HepG2 (cell line): ENCODE results near the gene RNASE8. TPM values are rescaled to one million over a fixed set of nuclear protein-coding genes. Genes with fewer than 3 reads are reported as not detected.

Experiments
- GATAD2A ChIP-seq: IDR thresholded peaks from 2 replicates; pipeline ENCODE4 v1.6.1; 2016
- IKZF4 ChIP-seq: sonication (generic); formaldehyde crosslinking; IDR thresholded peaks from 2 replicates; pipeline ENCODE4 v1.5.1; 2020; ENCODE audit warnings: borderline replicate concordance, mild to moderate bottlenecking, low read depth, missing genetic modification reagents; ENCODE audit errors: not compliant biosample characterization
- ISL2 ChIP-seq: sonication (generic); formaldehyde crosslinking; IDR thresholded peaks from 2 replicates; pipeline ENCODE4 v1.5.0; 2020; ENCODE audit warnings: missing genetic modification reagents
- MEF2D ChIP-seq: sonication (generic); formaldehyde crosslinking; IDR thresholded peaks from 2 replicates; pipeline ENCODE4 v1.5.1; 2020; ENCODE audit warnings: mild to moderate bottlenecking, missing genetic modification reagents
- MZF1 ChIP-seq: sonication (generic); formaldehyde crosslinking; IDR thresholded peaks from 2 replicates; pipeline ENCODE4 v1.8.1; 2023; ENCODE audit warnings: mild to moderate bottlenecking, missing genetic modification reagents, borderline replicate concordance
- POGZ ChIP-seq: sonication (generic); formaldehyde crosslinking; IDR thresholded peaks from 2 replicates; pipeline ENCODE4 v1.4.0; 2020; ENCODE audit warnings: mild to moderate bottlenecking, missing genetic modification reagents
- POLR2AphosphoS5 ChIP-seq: IDR thresholded peaks from 2 replicates; pipeline ENCODE4 v1.6.1; 2012; ENCODE audit warnings: low read depth, low read length
- POLR2G ChIP-seq: fragments of 200-400 bp; formaldehyde crosslinking; IDR thresholded peaks from 2 replicates; pipeline ENCODE4 v1.6.1; 2018; ENCODE audit warnings: mild to moderate bottlenecking, low read depth, low read length, moderate library complexity
- RAD51 ChIP-seq: fragments of 450-650 bp; IDR thresholded peaks from 2 replicates; pipeline ENCODE4 v1.6.1; 2016; ENCODE audit warnings: borderline replicate concordance
- SMC3 ChIP-seq: IDR thresholded peaks from 2 replicates; pipeline ENCODE4 v1.6.1; 2011; ENCODE audit warnings: low read length, improper control_type of control experiment
- TBX3 ChIP-seq: fragments of 450-650 bp; IDR thresholded peaks from 2 replicates; pipeline ENCODE4 v1.6.1; 2017; ENCODE audit warnings: antibody characterized with exemption, mild to moderate bottlenecking, inconsistent platforms, borderline replicate concordance
- TGIF2 ChIP-seq: IDR thresholded peaks from 2 replicates; pipeline ENCODE4 v1.6.1; 2016; ENCODE audit warnings: control low read depth, missing compliant biosample characterization
- ZNF317 ChIP-seq: sonication (generic); formaldehyde crosslinking; IDR thresholded peaks from 2 replicates; pipeline ENCODE4 v1.5.0; 2020; ENCODE audit warnings: mild to moderate bottlenecking, missing genetic modification reagents
- ZNF33A ChIP-seq: sonication (generic); formaldehyde crosslinking; IDR thresholded peaks from 2 replicates; pipeline ENCODE4 v1.5.1; 2020; ENCODE audit warnings: missing genetic modification reagents, mild to moderate bottlenecking, moderate library complexity, borderline replicate concordance
- ZNF44 ChIP-seq: sonication (generic); formaldehyde crosslinking; IDR thresholded peaks from 2 replicates; pipeline ENCODE4 v1.5.1; 2020; ENCODE audit warnings: mild to moderate bottlenecking, missing genetic modification reagents
- ZNF772 ChIP-seq: sonication (generic); formaldehyde crosslinking; IDR thresholded peaks from 2 replicates; pipeline ENCODE4 v1.5.0; 2020; ENCODE audit warnings: mild to moderate bottlenecking, missing genetic modification reagents
- ZNF850 ChIP-seq: sonication (generic); formaldehyde crosslinking; conservative IDR thresholded peaks from 2 replicates; pipeline ENCODE4 v1.9.0; 2021; ENCODE audit warnings: mild to moderate bottlenecking, missing genetic modification reagents
- polyA plus RNA-seq, 8 experiments: library from polyadenylated mRNA; depleted of rRNA in 3 of 8; stranded (reverse) in 7 of 8; unstranded in 1 of 8; fragments of >200 nt; fragmentation: Illumina TruSeq in 4 of 8; extraction: Trizol in 4 of 8; gene quantifications; 2 replicates each; pipeline versions ENCODE4 v1.2.1 to v1.2.3, GENCODE V29; 2011 to 2016; ENCODE audit warnings: low read depth in 4 of 8, missing spikeins in 1 of 8, mixed read lengths in 1 of 8; ENCODE audit not compliant: insufficient read depth in 1 of 8
- total RNA-seq, 5 experiments: library from RNA; depleted of rRNA; stranded (reverse); fragments of >200 nt; fragmentation: Illumina TruSeq; extraction: Trizol; gene quantifications; 2 replicates each; pipeline ENCODE4 v1.2.3, GENCODE V29; 2016; ENCODE audit warnings: low read depth in 1 of 5
- TF ChIP-seq, protein P1 (sequence below): sonication (generic); formaldehyde crosslinking; IDR thresholded peaks from 2 replicates; pipeline ENCODE4 v1.5.0; 2020; ENCODE audit warnings: missing genetic modification reagents
- TF ChIP-seq, protein P2 (sequence below): sonication (generic); formaldehyde crosslinking; IDR thresholded peaks from 2 replicates; pipeline ENCODE4 v1.5.0; 2020; ENCODE audit warnings: missing genetic modification reagents, mild to moderate bottlenecking, borderline replicate concordance
- TF ChIP-seq, protein P3 (sequence below): sonication (generic); formaldehyde crosslinking; IDR thresholded peaks from 2 replicates; pipeline ENCODE4 v1.4.0; 2020; ENCODE audit warnings: mild to moderate bottlenecking, missing genetic modification reagents, borderline replicate concordance
- TF ChIP-seq, protein P4 (sequence below): sonication (generic); formaldehyde crosslinking; IDR thresholded peaks from 2 replicates; pipeline ENCODE4 v1.8.0; 2022; ENCODE audit warnings: mild to moderate bottlenecking, missing genetic modification reagents, moderate library complexity
- TF ChIP-seq, protein P5 (sequence below), 2 experiments: sonication (generic) in 1 of 2; formaldehyde crosslinking in 1 of 2; IDR thresholded peaks; 2 replicates each; pipeline versions ENCODE4 v1.4.0 to v1.6.1; 2016 to 2020; ENCODE audit warnings: borderline replicate concordance in 1 of 2, low read depth in 1 of 2, mild to moderate bottlenecking in 1 of 2, missing genetic modification reagents in 1 of 2

The RNASE8 gene
- total and polyA plus RNA-seq, 2 of the 13 experiments (the other 11 are each of a cell fraction or from before 2014, with no cell fraction given), result not detected

DNA sequence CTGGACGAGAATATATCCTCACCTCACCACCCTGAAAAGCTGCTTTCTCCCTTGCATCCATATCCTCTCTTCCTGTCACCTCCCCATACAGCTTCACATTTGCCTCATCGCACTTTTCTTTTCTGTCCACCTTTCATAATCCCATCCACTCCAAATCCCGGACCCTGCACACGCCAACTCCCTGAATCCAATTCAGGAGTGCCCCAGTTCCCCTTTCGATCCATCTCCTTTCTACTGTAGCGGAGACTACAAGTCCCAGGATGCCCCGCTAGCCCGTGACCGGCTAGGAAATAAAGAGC, 45.7 kb downstream of the RNASE8 start (continued):
- TF ChIP-seq, protein P1, sequence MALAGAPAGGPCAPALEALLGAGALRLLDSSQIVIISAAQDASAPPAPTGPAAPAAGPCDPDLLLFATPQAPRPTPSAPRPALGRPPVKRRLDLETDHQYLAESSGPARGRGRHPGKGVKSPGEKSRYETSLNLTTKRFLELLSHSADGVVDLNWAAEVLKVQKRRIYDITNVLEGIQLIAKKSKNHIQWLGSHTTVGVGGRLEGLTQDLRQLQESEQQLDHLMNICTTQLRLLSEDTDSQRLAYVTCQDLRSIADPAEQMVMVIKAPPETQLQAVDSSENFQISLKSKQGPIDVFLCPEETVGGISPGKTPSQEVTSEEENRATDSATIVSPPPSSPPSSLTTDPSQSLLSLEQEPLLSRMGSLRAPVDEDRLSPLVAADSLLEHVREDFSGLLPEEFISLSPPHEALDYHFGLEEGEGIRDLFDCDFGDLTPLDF (CRISPR knock-in tag), result no peak
- TF ChIP-seq, protein P2, sequence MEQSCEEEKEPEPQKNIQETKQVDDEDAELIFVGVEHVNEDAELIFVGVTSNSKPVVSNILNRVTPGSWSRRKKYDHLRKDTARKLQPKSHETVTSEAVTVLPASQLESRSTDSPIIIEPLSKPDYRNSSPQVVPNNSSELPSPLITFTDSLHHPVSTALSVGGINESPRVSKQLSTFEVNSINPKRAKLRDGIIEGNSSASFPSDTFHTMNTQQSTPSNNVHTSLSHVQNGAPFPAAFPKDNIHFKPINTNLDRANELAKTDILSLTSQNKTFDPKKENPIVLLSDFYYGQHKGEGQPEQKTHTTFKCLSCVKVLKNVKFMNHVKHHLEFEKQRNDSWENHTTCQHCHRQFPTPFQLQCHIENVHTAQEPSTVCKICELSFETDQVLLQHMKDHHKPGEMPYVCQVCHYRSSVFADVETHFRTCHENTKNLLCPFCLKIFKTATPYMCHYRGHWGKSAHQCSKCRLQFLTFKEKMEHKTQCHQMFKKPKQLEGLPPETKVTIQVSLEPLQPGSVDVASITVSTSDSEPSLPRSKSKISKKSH (CRISPR knock-in tag), result no peak
- TF ChIP-seq IKZF4 (CRISPR knock-in tag) (no peak), MZF1 (CRISPR knock-in tag) (no peak), POLR2AphosphoS5 (peak; percentile 36), ZNF850 (CRISPR knock-in tag) (no peak), POLR2G (no peak), POGZ (CRISPR knock-in tag) (no peak), ZNF317 (CRISPR knock-in tag) (no peak), TBX3 (no peak), ISL2 (CRISPR knock-in tag) (no peak), ZNF772 (CRISPR knock-in tag) (no peak), GATAD2A (CRISPR knock-in tag) (no peak), TGIF2 (CRISPR knock-in tag) (no peak), ZNF33A (CRISPR knock-in tag) (no peak), ZNF44 (CRISPR knock-in tag) (no peak), MEF2D (CRISPR knock-in tag) (no peak), SMC3 (no peak), RAD51 (peak; percentile 3; the same call in 1 of the 2 replicates)
- TF ChIP-seq, protein P3, sequence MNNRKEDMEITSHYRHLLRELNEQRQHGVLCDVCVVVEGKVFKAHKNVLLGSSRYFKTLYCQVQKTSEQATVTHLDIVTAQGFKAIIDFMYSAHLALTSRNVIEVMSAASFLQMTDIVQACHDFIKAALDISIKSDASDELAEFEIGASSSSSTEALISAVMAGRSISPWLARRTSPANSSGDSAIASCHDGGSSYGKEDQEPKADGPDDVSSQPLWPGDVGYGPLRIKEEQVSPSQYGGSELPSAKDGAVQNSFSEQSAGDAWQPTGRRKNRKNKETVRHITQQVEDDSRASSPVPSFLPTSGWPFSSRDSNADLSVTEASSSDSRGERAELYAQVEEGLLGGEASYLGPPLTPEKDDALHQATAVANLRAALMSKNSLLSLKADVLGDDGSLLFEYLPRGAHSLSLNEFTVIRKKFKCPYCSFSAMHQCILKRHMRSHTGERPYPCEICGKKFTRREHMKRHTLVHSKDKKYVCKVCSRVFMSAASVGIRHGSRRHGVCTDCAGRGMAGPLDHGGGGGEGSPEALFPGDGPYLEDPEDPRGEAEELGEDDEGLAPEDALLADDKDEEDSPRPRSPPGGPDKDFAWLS (CRISPR knock-in tag), result peak; percentile 12; the same call in 1 of the 2 replicates
- TF ChIP-seq, protein P4, sequence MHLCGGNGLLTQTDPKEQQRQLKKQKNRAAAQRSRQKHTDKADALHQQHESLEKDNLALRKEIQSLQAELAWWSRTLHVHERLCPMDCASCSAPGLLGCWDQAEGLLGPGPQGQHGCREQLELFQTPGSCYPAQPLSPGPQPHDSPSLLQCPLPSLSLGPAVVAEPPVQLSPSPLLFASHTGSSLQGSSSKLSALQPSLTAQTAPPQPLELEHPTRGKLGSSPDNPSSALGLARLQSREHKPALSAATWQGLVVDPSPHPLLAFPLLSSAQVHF (CRISPR knock-in tag), result 0 out of 2 replicates have a peak, but pooled peaks have one; percentile 5
- TF ChIP-seq, protein P5, sequence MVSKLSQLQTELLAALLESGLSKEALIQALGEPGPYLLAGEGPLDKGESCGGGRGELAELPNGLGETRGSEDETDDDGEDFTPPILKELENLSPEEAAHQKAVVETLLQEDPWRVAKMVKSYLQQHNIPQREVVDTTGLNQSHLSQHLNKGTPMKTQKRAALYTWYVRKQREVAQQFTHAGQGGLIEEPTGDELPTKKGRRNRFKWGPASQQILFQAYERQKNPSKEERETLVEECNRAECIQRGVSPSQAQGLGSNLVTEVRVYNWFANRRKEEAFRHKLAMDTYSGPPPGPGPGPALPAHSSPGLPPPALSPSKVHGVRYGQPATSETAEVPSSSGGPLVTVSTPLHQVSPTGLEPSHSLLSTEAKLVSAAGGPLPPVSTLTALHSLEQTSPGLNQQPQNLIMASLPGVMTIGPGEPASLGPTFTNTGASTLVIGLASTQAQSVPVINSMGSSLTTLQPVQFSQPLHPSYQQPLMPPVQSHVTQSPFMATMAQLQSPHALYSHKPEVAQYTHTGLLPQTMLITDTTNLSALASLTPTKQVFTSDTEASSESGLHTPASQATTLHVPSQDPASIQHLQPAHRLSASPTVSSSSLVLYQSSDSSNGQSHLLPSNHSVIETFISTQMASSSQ (IDR thresholded peaks at IDR 0.05; ENCODE audit: low read depth), result no peak
- TF ChIP-seq, protein P5 (CRISPR knock-in tag; IDR thresholded peaks at IDR 0.05; ENCODE audit: borderline replicate concordance), result no peak
